ENCODE measurements around the gene DNAH10. TPM values are rescaled to one million over a fixed set of nuclear protein-coding genes. Genes with fewer than 3 reads are reported as not detected.
"Not testable (repeated sequence)": the region's sequence is repeated elsewhere in the genome, so short reads cannot be mapped to it uniquely, and the experiment has no call there.

DNAH10 gene
- total RNA-seq, 1 donor from 2014 or later = 0.28 TPM

- ATAC-seq (peak; percentile 93), DNase-seq (ENCODE audit: low spot score) (peak; percentile 65)
Observed at GRCh38 chr12:123905319-123905925, 143.3 kb downstream of the DNAH10 start.

GRCh38 chr12:123906711-123907420 lies 144.8 kb downstream of the DNAH10 start:
- no peak for DNase-seq (ENCODE audit: low spot score)

GRCh38 chr12:123907726-123908476 lies 145.8 kb downstream of the DNAH10 start:
- DNase-seq (ENCODE audit: low spot score) = no peak
- no peak for ATAC-seq

More at GRCh38 chr12:123906711-123907420, 144.8 kb downstream of the DNAH10 start:
- no peak for ATAC-seq

- DNase-seq (ENCODE audit: low spot score) = no peak
- no peak for ATAC-seq
Observed at GRCh38 chr12:123908884-123909725, 147.0 kb downstream of the DNAH10 start.

- ATAC-seq (no peak), DNase-seq (ENCODE audit: low spot score) (no peak)
Observed at GRCh38 chr12:123910057-123910456, 148.0 kb downstream of the DNAH10 start.

GRCh38 chr12:123910761-123911193 lies 148.7 kb downstream of the DNAH10 start:
- ATAC-seq (no peak), DNase-seq (ENCODE audit: low spot score) (no peak)

GRCh38 chr12:123911672-123912409 lies 149.7 kb downstream of the DNAH10 start:
- ATAC-seq; DNase-seq (ENCODE audit: low spot score): not testable (repeated sequence)

GRCh38 chr12:123912415-123913380 lies 150.6 kb downstream of the DNAH10 start:
- DNase-seq (ENCODE audit: low spot score) (no peak), ATAC-seq (no peak)

- no peak for ATAC-seq
- DNase-seq (ENCODE audit: low spot score) = no peak
Observed at GRCh38 chr12:123914726-123915333, 152.7 kb downstream of the DNAH10 start.

- DNase-seq (ENCODE audit: low spot score) (no peak), ATAC-seq (no peak)
Observed at GRCh38 chr12:123916729-123917128, 154.6 kb downstream of the DNAH10 start.

GRCh38 chr12:123917337-123917850 lies 155.3 kb downstream of the DNAH10 start:
- DNase-seq (ENCODE audit: low spot score) = no peak
- ATAC-seq = no peak

- no peak for ATAC-seq
Observed at GRCh38 chr12:123919980-123920360, 157.9 kb downstream of the DNAH10 start.

GRCh38 chr12:123923038-123923437 lies 160.9 kb downstream of the DNAH10 start:
- DNase-seq (ENCODE audit: low spot score) = no peak
- no peak for ATAC-seq

More at GRCh38 chr12:123919980-123920360, 157.9 kb downstream of the DNAH10 start:
- no peak for DNase-seq (ENCODE audit: low spot score)

GRCh38 chr12:123923927-123924326 lies 161.8 kb downstream of the DNAH10 start:
- DNase-seq (ENCODE audit: low spot score) = no peak
- no peak for ATAC-seq

- no peak for ATAC-seq
- no peak for DNase-seq (ENCODE audit: low spot score)
Observed at GRCh38 chr12:123924539-123924938, 162.4 kb downstream of the DNAH10 start.

- ATAC-seq = no peak
- DNase-seq (ENCODE audit: low spot score) = no peak
Observed at GRCh38 chr12:123928274-123928865, 166.3 kb downstream of the DNAH10 start.

GRCh38 chr12:123928897-123929296 lies 166.8 kb downstream of the DNAH10 start:
- ATAC-seq (no peak), DNase-seq (ENCODE audit: low spot score) (no peak)
